HepG2 (cell line): Measurements from ENCODE around the gene ADCY7. TPM values are rescaled to one million over a fixed set of nuclear protein-coding genes. Genes with fewer than 3 reads are reported as not detected.

ENCODE experiments used
- ATAC-seq: fragments of 200-7000 bp; cut with Tn5 transposase; 3 replicates; pipeline ENCODE4 v1.9.1; 2020; ENCODE audit warnings: mild to moderate bottlenecking, moderate library complexity
- BruUV-seq: library from RNA; stranded (reverse); fragments of 400-500 nt; replicated peaks from 2 replicates; lab custom pipeline; 2021; lab: Mats Ljungman, UMichigan
- CTCF ChIA-PET: fragments of 300-600 bp; formaldehyde crosslinking; extraction: SDS; loops from one replicate; lab custom pipeline; 2021; ENCODE audit warnings: low total read pairs, inconsistent platforms, low intra/inter-chr PET ratio; lab: Yijun Ruan, JAX
- POLR2A ChIA-PET: fragments of 350-600 bp; sonication (Branson Sonifier 250); formaldehyde crosslinking; loops from one replicate; lab custom pipeline; 2020; ENCODE audit warnings: antibody characterized with exemption, inconsistent platforms; lab: Yijun Ruan, JAX
- DNase-seq: peaks from one replicate; pipeline ENCODE4 v3.0.0-alpha.2; 2015; ENCODE audit warnings: low spot score
- FAIRE-seq: peaks from 3 replicates; lab custom pipeline; 2011; peaks lifted over from hg19 to GRCh38; lab: Jason Lieb, UNC
- H2AFZ ChIP-seq: one replicate; pipeline ENCODE4 v1.6.1; 2011; ENCODE audit warnings: low read length, inconsistent platforms
- H3K27ac ChIP-seq: fragments of 300-600 bp; 3 replicates; pipeline ENCODE4 v1.8.0; 2011; ENCODE audit warnings: mixed run types, mild to moderate bottlenecking, mixed read lengths, low read length, inconsistent platforms; ENCODE audit not compliant: insufficient read depth; ENCODE audit errors: extremely low read length
- H3K27me3 ChIP-seq, 2 experiments: fragments of 200-600 bp in 1 of 2; 2 replicates in 1 of 2; 3 replicates in 1 of 2; pipeline versions ENCODE4 v1.6.0 to v1.8.0; 2011; ENCODE audit warnings: low read length in 2 of 2, mild to moderate bottlenecking in 2 of 2, moderate library complexity in 2 of 2, inconsistent platforms in 1 of 2; ENCODE audit not compliant: insufficient read depth in 2 of 2, control insufficient read depth in 1 of 2
- H3K36me3 ChIP-seq, 2 experiments: fragments of 200-600 bp in 1 of 2; replicated peaks in 1 of 2; 2 replicates in 1 of 2; 3 replicates in 1 of 2; pipeline versions ENCODE4 v1.5.1 to v1.8.0; 2011; ENCODE audit warnings: low read length in 2 of 2, inconsistent platforms in 1 of 2; ENCODE audit not compliant: insufficient read depth in 2 of 2, control insufficient read depth in 1 of 2
- H3K4me1 ChIP-seq: 2 replicates; pipeline ENCODE4 v1.5.1; 2012; ENCODE audit warnings: low read length, inconsistent platforms; ENCODE audit not compliant: insufficient read depth
- H3K4me2 ChIP-seq: 2 replicates; pipeline ENCODE4 v1.6.0; 2011; ENCODE audit warnings: low read depth, low read length, inconsistent platforms
- H3K4me3 ChIP-seq, 3 experiments: fragments of 200-600 bp in 1 of 3; sonication (generic), shearing (Covaris generic) in 1 of 3; replicated peaks in 1 of 3; 2 replicates each; pipeline ENCODE4 v1.5.1; 2011 to 2016; ENCODE audit warnings: low read length in 3 of 3, inconsistent platforms in 2 of 3, low read depth in 2 of 3, mild to moderate bottlenecking in 2 of 3, control low read depth in 1 of 3, mixed read lengths in 1 of 3; ENCODE audit not compliant: insufficient read depth in 1 of 3
- H3K79me2 ChIP-seq: one replicate; pipeline ENCODE4 v1.6.1; 2011; ENCODE audit warnings: low read length, inconsistent platforms; ENCODE audit not compliant: insufficient read depth
- H3K9ac ChIP-seq: 2 replicates; pipeline ENCODE4 v1.6.0; 2011; ENCODE audit warnings: mild to moderate bottlenecking, low read depth, low read length, inconsistent platforms; ENCODE audit not compliant: insufficient read depth
- H3K9me3 ChIP-seq: 2 replicates; pipeline ENCODE4 v1.5.1; 2012; ENCODE audit warnings: mild to moderate bottlenecking, low read length
- H4K20me1 ChIP-seq: 2 replicates; pipeline ENCODE4 v1.6.0; 2011; ENCODE audit warnings: inconsistent platforms, mild to moderate bottlenecking, low read length, moderate library complexity; ENCODE audit not compliant: insufficient read depth
- ISL2 ChIP-seq: sonication (generic); formaldehyde crosslinking; IDR thresholded peaks from 2 replicates; pipeline ENCODE4 v1.5.0; 2020; ENCODE audit warnings: missing genetic modification reagents
- NR1H2 ChIP-seq: sonication (generic); formaldehyde crosslinking; IDR thresholded peaks from 2 replicates; pipeline ENCODE4 v1.8.1; 2022; ENCODE audit warnings: low read depth, missing genetic modification reagents, borderline replicate concordance
- RFXAP ChIP-seq: sonication (generic); formaldehyde crosslinking; IDR thresholded peaks from 2 replicates; pipeline ENCODE4 v1.4.0; 2020; ENCODE audit warnings: missing genetic modification reagents, borderline replicate concordance
- SMYD3 ChIP-seq: sonication (generic); formaldehyde crosslinking; IDR thresholded peaks from 2 replicates; pipeline ENCODE4 v1.8.1; 2023; ENCODE audit warnings: mild to moderate bottlenecking, missing genetic modification reagents
- ZBTB38 ChIP-seq: sonication (generic); formaldehyde crosslinking; IDR thresholded peaks from 2 replicates; pipeline ENCODE4 v1.5.1; 2020; ENCODE audit warnings: mild to moderate bottlenecking, missing genetic modification reagents
- ZNF292 ChIP-seq: sonication (generic); formaldehyde crosslinking; IDR thresholded peaks from 2 replicates; pipeline ENCODE4 v1.8.1; 2022; ENCODE audit warnings: mild to moderate bottlenecking, low read depth, missing genetic modification reagents, borderline replicate concordance
- ZNF317 ChIP-seq: sonication (generic); formaldehyde crosslinking; IDR thresholded peaks from 2 replicates; pipeline ENCODE4 v1.5.0; 2020; ENCODE audit warnings: mild to moderate bottlenecking, missing genetic modification reagents
- ZNF382 ChIP-seq: sonication (generic); formaldehyde crosslinking; IDR thresholded peaks from 2 replicates; pipeline ENCODE4 v1.5.0; 2020; ENCODE audit warnings: missing genetic modification reagents, mild to moderate bottlenecking, borderline replicate concordance
- WGBS: methylation state at CpG from one replicate; pipeline ENCODE4 v1.1.6; 2017; ENCODE audit warnings: low lambda C conversion rate; 5-methylcytosine and 5-hydroxymethylcytosine counted together
- in situ Hi-C: cut with HindIII; loops from 2 replicates; pipeline ENCODE4 v1.10.0; 2017; ENCODE audit warnings: low pct_unique_long_range_greater_than_20kb; ENCODE audit not compliant: extremely low pct_ligation_motif_present
- intact Hi-C: fragments of 100-400 bp; cut with micrococcal nuclease; formaldehyde crosslinking; loops from one replicate; pipeline ENCODE4 v1.10.0; 2022; ENCODE audit not compliant: unreplicated experiment
- polyA plus RNA-seq, 8 experiments: library from polyadenylated mRNA; depleted of rRNA in 3 of 8; stranded (reverse) in 7 of 8; unstranded in 1 of 8; fragments of >200 nt; fragmentation: Illumina TruSeq in 4 of 8; extraction: Trizol in 4 of 8; gene quantifications; 2 replicates each; pipeline versions ENCODE4 v1.2.1 to v1.2.3, GENCODE V29; 2011 to 2016; ENCODE audit warnings: low read depth in 4 of 8, missing spikeins in 1 of 8, mixed read lengths in 1 of 8; ENCODE audit not compliant: insufficient read depth in 1 of 8
- total RNA-seq, 5 experiments: library from RNA; depleted of rRNA; stranded (reverse); fragments of >200 nt; fragmentation: Illumina TruSeq; extraction: Trizol; gene quantifications; 2 replicates each; pipeline ENCODE4 v1.2.3, GENCODE V29; 2016; ENCODE audit warnings: low read depth in 1 of 5
- TF ChIP-seq, protein P1 (sequence below): sonication (generic); formaldehyde crosslinking; IDR thresholded peaks from 2 replicates; pipeline ENCODE4 v1.5.0; 2020; ENCODE audit warnings: mild to moderate bottlenecking, missing genetic modification reagents, borderline replicate concordance
- TF ChIP-seq, protein P2 (sequence below): sonication (generic); formaldehyde crosslinking; IDR thresholded peaks from 2 replicates; pipeline ENCODE4 v1.4.0; 2020; ENCODE audit warnings: missing genetic modification reagents, mild to moderate bottlenecking, borderline replicate concordance
- TF ChIP-seq, protein P3 (sequence below): sonication (generic); formaldehyde crosslinking; IDR thresholded peaks from 2 replicates; pipeline ENCODE4 v1.4.0; 2020; ENCODE audit warnings: missing genetic modification reagents

Gene ADCY7
- total and polyA plus RNA-seq, 2 of the 13 experiments (the other 11 are each of a cell fraction or from before 2014, with no cell fraction given) = 2.2 to 4.3 TPM

DNA sequence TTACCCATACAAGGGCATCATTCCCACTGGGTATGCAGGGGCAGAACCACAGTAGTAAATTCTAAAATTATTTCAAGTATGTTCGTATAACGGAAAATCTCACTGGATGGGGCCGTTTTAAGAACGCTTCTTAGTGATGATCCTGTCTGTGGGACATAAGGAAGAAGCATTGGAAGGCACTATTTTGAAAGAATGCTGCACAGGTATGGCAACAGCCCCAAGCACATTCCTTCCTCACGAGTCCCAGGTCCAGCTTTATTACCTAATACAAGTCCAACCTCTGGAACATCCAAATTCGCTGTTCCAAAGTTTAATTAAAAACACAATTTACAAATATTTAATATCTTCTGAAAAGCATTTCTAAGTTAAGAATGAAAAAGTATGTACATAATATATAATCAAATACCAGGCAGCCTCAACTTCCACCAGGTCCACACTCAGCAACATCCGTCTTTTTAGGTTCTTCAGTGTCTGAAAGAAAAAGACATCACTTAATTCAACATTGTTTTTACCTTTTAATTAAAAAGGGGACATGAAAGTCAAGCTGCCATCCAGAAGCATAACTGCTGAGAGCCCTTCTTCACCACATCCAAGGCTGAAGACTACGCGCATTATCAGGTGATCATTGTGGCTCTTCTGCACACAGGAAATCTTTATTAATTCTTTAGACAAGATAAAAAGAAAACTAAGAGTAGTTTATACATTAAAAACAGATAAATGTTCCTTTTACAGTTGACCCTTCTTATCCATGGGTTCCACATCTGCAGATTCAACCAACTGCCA, 52.6 kb downstream of the ADCY7 start:
- FAIRE-seq (no peak), ATAC-seq (no peak), DNase-seq (no peak)
- WGBS = 97% methylated on average over 9 of the region's 9 CpGs
- in situ Hi-C loops (no loop called here), intact Hi-C loops (no loop called here)
- Histone ChIP-seq H3K4me3 (no peak overlapping the region), H3K27me3 (no peaks in the 10 kb centered on the region), H3K9me3 (no peaks in the 10 kb centered on the region), H3K4me1 (peaks cover 19% of the 10 kb centered on the region), H4K20me1 (no peaks in the 10 kb centered on the region), H3K27ac (no peak overlapping the region), H3K79me2 (no peaks in the 10 kb centered on the region), H3K4me2 (no peak overlapping the region), H3K9ac (no peak overlapping the region), H2AFZ (no peak overlapping the region), H3K36me3 (peaks cover 35 to 76% of the 10 kb centered on the region in 2 experiments)
- ChIA-PET POLR2A (no interaction called here), CTCF (no interaction called here)
- BruUV-seq = no TSS peak
- TF ChIP-seq SMYD3 (CRISPR knock-in tag) = no peak
- TF ChIP-seq, protein P1, sequence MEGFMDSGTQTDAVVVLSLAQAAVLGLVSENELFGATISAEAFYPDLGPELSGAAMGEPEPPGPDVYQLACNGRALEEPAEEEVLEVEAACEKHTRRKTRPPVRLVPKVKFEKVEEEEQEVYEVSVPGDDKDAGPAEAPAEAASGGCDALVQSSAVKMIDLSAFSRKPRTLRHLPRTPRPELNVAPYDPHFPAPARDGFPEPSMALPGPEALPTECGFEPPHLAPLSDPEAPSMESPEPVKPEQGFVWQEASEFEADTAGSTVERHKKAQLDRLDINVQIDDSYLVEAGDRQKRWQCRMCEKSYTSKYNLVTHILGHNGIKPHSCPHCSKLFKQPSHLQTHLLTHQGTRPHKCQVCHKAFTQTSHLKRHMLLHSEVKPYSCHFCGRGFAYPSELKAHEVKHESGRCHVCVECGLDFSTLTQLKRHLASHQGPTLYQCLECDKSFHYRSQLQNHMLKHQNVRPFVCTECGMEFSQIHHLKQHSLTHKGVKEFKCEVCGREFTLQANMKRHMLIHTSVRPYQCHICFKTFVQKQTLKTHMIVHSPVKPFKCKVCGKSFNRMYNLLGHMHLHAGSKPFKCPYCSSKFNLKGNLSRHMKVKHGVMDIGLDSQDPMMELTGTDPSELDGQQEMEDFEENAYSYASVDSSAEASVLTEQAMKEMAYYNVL (CRISPR knock-in tag) = no peak
- TF ChIP-seq, protein P2, sequence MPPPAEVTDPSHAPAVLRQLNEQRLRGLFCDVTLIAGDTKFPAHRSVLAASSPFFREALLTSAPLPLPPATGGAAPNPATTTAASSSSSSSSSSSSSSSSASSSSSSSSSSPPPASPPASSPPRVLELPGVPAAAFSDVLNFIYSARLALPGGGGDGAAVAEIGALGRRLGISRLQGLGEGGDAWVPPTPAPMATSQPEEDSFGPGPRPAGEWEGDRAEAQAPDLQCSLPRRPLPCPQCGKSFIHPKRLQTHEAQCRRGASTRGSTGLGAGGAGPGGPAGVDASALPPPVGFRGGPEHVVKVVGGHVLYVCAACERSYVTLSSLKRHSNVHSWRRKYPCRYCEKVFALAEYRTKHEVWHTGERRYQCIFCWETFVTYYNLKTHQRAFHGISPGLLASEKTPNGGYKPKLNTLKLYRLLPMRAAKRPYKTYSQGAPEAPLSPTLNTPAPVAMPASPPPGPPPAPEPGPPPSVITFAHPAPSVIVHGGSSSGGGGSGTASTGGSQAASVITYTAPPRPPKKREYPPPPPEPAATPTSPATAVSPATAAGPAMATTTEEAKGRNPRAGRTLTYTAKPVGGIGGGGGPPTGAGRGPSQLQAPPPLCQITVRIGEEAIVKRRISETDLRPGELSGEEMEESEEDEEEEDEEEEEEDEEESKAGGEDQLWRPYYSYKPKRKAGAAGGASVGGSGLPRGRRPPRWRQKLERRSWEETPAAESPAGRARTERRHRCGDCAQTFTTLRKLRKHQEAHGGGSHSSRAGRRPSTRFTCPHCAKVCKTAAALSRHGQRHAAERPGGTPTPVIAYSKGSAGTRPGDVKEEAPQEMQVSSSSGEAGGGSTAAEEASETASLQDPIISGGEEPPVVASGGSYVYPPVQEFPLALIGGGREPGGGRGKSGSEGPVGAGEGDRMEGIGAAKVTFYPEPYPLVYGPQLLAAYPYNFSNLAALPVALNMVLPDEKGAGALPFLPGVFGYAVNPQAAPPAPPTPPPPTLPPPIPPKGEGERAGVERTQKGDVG (CRISPR knock-in tag) = no peak
- no peak for TF ChIP-seq ZNF382
- TF ChIP-seq ZNF317 (CRISPR knock-in tag) = no peak
- TF ChIP-seq ZNF292 (CRISPR knock-in tag) = no peak
- TF ChIP-seq NR1H2 = no peak
- TF ChIP-seq ZBTB38 (CRISPR knock-in tag) = no peak
- TF ChIP-seq, protein P3, sequence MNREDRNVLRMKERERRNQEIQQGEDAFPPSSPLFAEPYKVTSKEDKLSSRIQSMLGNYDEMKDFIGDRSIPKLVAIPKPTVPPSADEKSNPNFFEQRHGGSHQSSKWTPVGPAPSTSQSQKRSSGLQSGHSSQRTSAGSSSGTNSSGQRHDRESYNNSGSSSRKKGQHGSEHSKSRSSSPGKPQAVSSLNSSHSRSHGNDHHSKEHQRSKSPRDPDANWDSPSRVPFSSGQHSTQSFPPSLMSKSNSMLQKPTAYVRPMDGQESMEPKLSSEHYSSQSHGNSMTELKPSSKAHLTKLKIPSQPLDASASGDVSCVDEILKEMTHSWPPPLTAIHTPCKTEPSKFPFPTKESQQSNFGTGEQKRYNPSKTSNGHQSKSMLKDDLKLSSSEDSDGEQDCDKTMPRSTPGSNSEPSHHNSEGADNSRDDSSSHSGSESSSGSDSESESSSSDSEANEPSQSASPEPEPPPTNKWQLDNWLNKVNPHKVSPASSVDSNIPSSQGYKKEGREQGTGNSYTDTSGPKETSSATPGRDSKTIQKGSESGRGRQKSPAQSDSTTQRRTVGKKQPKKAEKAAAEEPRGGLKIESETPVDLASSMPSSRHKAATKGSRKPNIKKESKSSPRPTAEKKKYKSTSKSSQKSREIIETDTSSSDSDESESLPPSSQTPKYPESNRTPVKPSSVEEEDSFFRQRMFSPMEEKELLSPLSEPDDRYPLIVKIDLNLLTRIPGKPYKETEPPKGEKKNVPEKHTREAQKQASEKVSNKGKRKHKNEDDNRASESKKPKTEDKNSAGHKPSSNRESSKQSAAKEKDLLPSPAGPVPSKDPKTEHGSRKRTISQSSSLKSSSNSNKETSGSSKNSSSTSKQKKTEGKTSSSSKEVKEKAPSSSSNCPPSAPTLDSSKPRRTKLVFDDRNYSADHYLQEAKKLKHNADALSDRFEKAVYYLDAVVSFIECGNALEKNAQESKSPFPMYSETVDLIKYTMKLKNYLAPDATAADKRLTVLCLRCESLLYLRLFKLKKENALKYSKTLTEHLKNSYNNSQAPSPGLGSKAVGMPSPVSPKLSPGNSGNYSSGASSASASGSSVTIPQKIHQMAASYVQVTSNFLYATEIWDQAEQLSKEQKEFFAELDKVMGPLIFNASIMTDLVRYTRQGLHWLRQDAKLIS = no peak
- TF ChIP-seq RFXAP (CRISPR knock-in tag) = no peak
- no peak for TF ChIP-seq ISL2 (CRISPR knock-in tag)
